Neural cell (in vitro differentiated cells): ENCODE measurements around the gene HOMER2. TPM values are rescaled to one million over a fixed set of nuclear protein-coding genes. Genes with fewer than 3 reads are reported as not detected.

Experiments used
- H2AFZ ChIP-seq: fragments of 200-600, 300-800 bp; sonication (generic), shearing (Covaris generic); 2 replicates; pipeline ENCODE4 v1.6.0; 2014; ENCODE audit warnings: low read depth, mild to moderate bottlenecking, antibody characterized with exemption, low read length, moderate library complexity
- H3F3A ChIP-seq: fragments of 200-600 bp; shearing (Covaris generic); 2 replicates; pipeline ENCODE4 v1.6.1; 2016; ENCODE audit warnings: mild to moderate bottlenecking, moderate library complexity, mixed read lengths, antibody characterized with exemption, low read length; ENCODE audit not compliant: insufficient read depth, poor library complexity, severe bottlenecking
- H3K27ac ChIP-seq: fragments of 200-600, 300-800 bp; sonication (generic), shearing (Covaris generic); 2 replicates; pipeline ENCODE4 v1.5.1; 2014; ENCODE audit warnings: mild to moderate bottlenecking, low read length, moderate library complexity
- H3K27me3 ChIP-seq: fragments of 300-800, 200-600 bp; sonication (generic), shearing (Covaris generic); 2 replicates; pipeline ENCODE4 v1.6.0; 2014; ENCODE audit warnings: mild to moderate bottlenecking, low read depth, low read length, moderate library complexity; ENCODE audit not compliant: insufficient read depth
- H3K36me3 ChIP-seq: fragments of 300-800, 200-600 bp; sonication (generic), shearing (Covaris generic); 2 replicates; pipeline ENCODE4 v1.5.1; 2014; ENCODE audit warnings: mild to moderate bottlenecking, antibody characterized with exemption, low read length, moderate library complexity; ENCODE audit not compliant: insufficient read depth
- H3K4me2 ChIP-seq: fragments of 300-800, 200-600 bp; sonication (generic), shearing (Covaris generic); 2 replicates; pipeline ENCODE4 v1.6.0; 2014; ENCODE audit warnings: mild to moderate bottlenecking, low read length
- H3K4me3 ChIP-seq: fragments of 300-800, 200-600 bp; sonication (generic), shearing (Covaris generic); 2 replicates; pipeline ENCODE4 v1.5.1; 2014; ENCODE audit warnings: mild to moderate bottlenecking, low read length, moderate library complexity
- H3K79me2 ChIP-seq: fragments of 200-600 bp; shearing (Covaris generic); replicated peaks from 2 replicates; pipeline ENCODE4 v1.6.0; 2014; ENCODE audit warnings: mild to moderate bottlenecking, low read length, moderate library complexity; ENCODE audit not compliant: insufficient read depth
- H3K9ac ChIP-seq: fragments of 300-800, 200-600 bp; sonication (generic), shearing (Covaris generic); 2 replicates; pipeline ENCODE4 v1.6.1; 2016; ENCODE audit warnings: mild to moderate bottlenecking, low read length, mixed read lengths
- H3K9me2 ChIP-seq: fragments of 200-600 bp; shearing (Covaris generic); 2 replicates; pipeline ENCODE4 v1.6.1; 2016; ENCODE audit warnings: mild to moderate bottlenecking, low read length, mixed read lengths; ENCODE audit not compliant: insufficient read depth
- H3K9me3 ChIP-seq: fragments of 200-600, 300-800 bp; sonication (generic), shearing (Covaris generic); 2 replicates; pipeline ENCODE4 v1.6.1; 2016; ENCODE audit warnings: mild to moderate bottlenecking, mixed run types, low read length, moderate library complexity, mixed read lengths
- H4K20me1 ChIP-seq: fragments of 200-600 bp; shearing (Covaris generic); 2 replicates; pipeline ENCODE4 v1.6.1; 2016; ENCODE audit warnings: mild to moderate bottlenecking, mixed run types; ENCODE audit not compliant: insufficient read depth
- EP300 ChIP-seq: fragments of 450-650 bp; conservative IDR thresholded peaks from 2 replicates; pipeline ENCODE4 v1.6.1; 2014; ENCODE audit warnings: antibody characterized with exemption, mild to moderate bottlenecking, moderate library complexity; ENCODE audit not compliant: poor library complexity, severe bottlenecking
- EZH2 ChIP-seq: fragments of 200-600, 300-800 bp; shearing (Covaris generic), sonication (generic); IDR thresholded peaks from 2 replicates; pipeline ENCODE4 v1.6.1; 2014; ENCODE audit warnings: antibody characterized with exemption, low read length, borderline replicate concordance, mild to moderate bottlenecking; ENCODE audit not compliant: insufficient read depth, poor library complexity, severe bottlenecking
- MXI1 ChIP-seq: fragments of 450-650 bp; conservative IDR thresholded peaks from 2 replicates; pipeline ENCODE4 v1.6.1; 2014; ENCODE audit warnings: antibody characterized with exemption, mild to moderate bottlenecking; ENCODE audit not compliant: poor library complexity, severe bottlenecking
- POLR2AphosphoS5 ChIP-seq: IDR thresholded peaks from 2 replicates; pipeline ENCODE4 v1.6.1; 2012
- RAD21 ChIP-seq: fragments of 450-650 bp; conservative IDR thresholded peaks from 2 replicates; pipeline ENCODE4 v1.6.1; 2014; ENCODE audit warnings: antibody characterized with exemption, mild to moderate bottlenecking, moderate library complexity
- SMC3 ChIP-seq: fragments of 450-650 bp; conservative IDR thresholded peaks from 2 replicates; pipeline ENCODE4 v1.6.1; 2014; ENCODE audit warnings: antibody characterized with exemption, mild to moderate bottlenecking, moderate library complexity; ENCODE audit not compliant: poor library complexity
- TAF1 ChIP-seq: IDR thresholded peaks from 2 replicates; pipeline ENCODE4 v1.6.1; 2012; ENCODE audit warnings: low read depth
- polyA plus RNA-seq: library from polyadenylated mRNA; depleted of rRNA; stranded (reverse); fragments of >200 nt; gene quantifications from 2 replicates; pipeline ENCODE4 v1.2.3, GENCODE V29; 2014
- TF ChIP-seq, protein P1 (sequence below): IDR thresholded peaks from 2 replicates; pipeline ENCODE4 v1.6.1; 2012; ENCODE audit warnings: borderline replicate concordance
- TF ChIP-seq, protein P2 (sequence below): fragments of 450-650 bp; IDR thresholded peaks from 2 replicates; pipeline ENCODE4 v1.5.1; 2014; ENCODE audit warnings: antibody characterized with exemption, mild to moderate bottlenecking, moderate library complexity; ENCODE audit not compliant: poor library complexity, severe bottlenecking

The HOMER2 gene
- polyA plus RNA-seq, 1 donor from 2014 or later: 21.7 TPM

DNA sequence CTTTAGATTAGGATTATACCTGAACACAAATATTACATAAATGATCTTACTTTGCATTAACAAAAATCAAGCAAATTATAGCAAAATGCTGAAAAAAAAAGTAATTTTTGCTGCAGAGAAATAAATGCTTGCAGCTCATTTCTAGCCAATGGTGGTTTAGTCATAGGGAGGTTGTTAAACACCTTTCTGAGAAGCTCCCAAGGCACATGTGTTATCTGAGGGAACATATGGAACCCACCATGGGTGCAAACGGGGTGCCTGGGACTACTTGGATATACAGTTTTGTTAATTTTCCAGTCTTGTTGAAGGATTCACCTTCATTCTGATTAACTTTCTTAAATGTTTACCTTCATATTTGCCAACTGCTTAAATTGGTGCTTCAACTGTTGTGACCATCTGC lies 24.6 kb upstream of the HOMER2 start:
- H2AFZ ChIP-seq: no peak overlapping the region
- H3K4me3 ChIP-seq: no peak overlapping the region
- H3K27me3 ChIP-seq: no peaks in the 10 kb centered on the region
- H3K9me2 ChIP-seq: no peaks in the 10 kb centered on the region
- no peak overlapping the region for H3K27ac ChIP-seq
- H3K36me3 ChIP-seq: no peaks in the 10 kb centered on the region
- TF ChIP-seq, protein P1, sequence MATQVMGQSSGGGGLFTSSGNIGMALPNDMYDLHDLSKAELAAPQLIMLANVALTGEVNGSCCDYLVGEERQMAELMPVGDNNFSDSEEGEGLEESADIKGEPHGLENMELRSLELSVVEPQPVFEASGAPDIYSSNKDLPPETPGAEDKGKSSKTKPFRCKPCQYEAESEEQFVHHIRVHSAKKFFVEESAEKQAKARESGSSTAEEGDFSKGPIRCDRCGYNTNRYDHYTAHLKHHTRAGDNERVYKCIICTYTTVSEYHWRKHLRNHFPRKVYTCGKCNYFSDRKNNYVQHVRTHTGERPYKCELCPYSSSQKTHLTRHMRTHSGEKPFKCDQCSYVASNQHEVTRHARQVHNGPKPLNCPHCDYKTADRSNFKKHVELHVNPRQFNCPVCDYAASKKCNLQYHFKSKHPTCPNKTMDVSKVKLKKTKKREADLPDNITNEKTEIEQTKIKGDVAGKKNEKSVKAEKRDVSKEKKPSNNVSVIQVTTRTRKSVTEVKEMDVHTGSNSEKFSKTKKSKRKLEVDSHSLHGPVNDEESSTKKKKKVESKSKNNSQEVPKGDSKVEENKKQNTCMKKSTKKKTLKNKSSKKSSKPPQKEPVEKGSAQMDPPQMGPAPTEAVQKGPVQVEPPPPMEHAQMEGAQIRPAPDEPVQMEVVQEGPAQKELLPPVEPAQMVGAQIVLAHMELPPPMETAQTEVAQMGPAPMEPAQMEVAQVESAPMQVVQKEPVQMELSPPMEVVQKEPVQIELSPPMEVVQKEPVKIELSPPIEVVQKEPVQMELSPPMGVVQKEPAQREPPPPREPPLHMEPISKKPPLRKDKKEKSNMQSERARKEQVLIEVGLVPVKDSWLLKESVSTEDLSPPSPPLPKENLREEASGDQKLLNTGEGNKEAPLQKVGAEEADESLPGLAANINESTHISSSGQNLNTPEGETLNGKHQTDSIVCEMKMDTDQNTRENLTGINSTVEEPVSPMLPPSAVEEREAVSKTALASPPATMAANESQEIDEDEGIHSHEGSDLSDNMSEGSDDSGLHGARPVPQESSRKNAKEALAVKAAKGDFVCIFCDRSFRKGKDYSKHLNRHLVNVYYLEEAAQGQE: no peak
- TF ChIP-seq RAD21 (no peak), SMC3 (no peak), MXI1 (no peak)
- no peak overlapping the region for H3K4me2 ChIP-seq
- H3K9me3 ChIP-seq: no peaks in the 10 kb centered on the region
- H3K9ac ChIP-seq: no peak overlapping the region
- H3K79me2 ChIP-seq: no peaks in the 10 kb centered on the region
- H4K20me1 ChIP-seq: no peaks in the 10 kb centered on the region
- no peaks in the 10 kb centered on the region for H3F3A ChIP-seq

DNA sequence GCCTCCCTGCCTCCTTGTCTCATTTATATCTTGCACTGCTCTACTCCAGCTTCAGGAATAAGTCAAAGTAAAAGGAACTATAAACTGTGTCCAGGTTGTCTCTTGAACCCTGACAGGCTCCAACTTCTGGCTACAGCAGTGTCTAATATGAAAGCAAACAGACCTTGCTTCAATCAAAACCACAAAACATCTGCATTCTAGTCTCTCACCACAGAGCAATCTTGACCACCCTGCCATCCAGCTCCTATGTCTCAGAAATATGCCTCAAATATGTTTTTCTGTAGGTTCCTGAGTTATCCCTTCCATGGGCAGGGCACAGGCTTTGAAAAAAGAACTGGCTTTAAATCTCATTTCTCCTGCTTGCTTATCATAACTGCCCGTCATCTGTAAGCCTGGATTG lies 20.5 kb upstream of the HOMER2 start:
- no peaks in the 10 kb centered on the region for H3K36me3 ChIP-seq
- H3K27ac ChIP-seq: no peak overlapping the region
- H2AFZ ChIP-seq: no peak overlapping the region
- H3K4me2 ChIP-seq: no peak overlapping the region
- no peaks in the 10 kb centered on the region for H3K9me3 ChIP-seq
- no peaks in the 10 kb centered on the region for H4K20me1 ChIP-seq
- H3K4me3 ChIP-seq: no peak overlapping the region
- no peak for TF ChIP-seq TAF1
- TF ChIP-seq RAD21: no peak
- TF ChIP-seq, protein P1: no peak
- TF ChIP-seq EP300: no peak
- TF ChIP-seq MXI1: no peak
- TF ChIP-seq, protein P2, sequence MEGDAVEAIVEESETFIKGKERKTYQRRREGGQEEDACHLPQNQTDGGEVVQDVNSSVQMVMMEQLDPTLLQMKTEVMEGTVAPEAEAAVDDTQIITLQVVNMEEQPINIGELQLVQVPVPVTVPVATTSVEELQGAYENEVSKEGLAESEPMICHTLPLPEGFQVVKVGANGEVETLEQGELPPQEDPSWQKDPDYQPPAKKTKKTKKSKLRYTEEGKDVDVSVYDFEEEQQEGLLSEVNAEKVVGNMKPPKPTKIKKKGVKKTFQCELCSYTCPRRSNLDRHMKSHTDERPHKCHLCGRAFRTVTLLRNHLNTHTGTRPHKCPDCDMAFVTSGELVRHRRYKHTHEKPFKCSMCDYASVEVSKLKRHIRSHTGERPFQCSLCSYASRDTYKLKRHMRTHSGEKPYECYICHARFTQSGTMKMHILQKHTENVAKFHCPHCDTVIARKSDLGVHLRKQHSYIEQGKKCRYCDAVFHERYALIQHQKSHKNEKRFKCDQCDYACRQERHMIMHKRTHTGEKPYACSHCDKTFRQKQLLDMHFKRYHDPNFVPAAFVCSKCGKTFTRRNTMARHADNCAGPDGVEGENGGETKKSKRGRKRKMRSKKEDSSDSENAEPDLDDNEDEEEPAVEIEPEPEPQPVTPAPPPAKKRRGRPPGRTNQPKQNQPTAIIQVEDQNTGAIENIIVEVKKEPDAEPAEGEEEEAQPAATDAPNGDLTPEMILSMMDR: no peak
- no peak for TF ChIP-seq SMC3
- TF ChIP-seq EZH2: no peak
- no peak for TF ChIP-seq POLR2AphosphoS5
- no peak overlapping the region for H3K9ac ChIP-seq
- H3F3A ChIP-seq: no peaks in the 10 kb centered on the region
- no peaks in the 10 kb centered on the region for H3K79me2 ChIP-seq
- no peaks in the 10 kb centered on the region for H3K27me3 ChIP-seq
- no peaks in the 10 kb centered on the region for H3K9me2 ChIP-seq
